IPS-11a (cell line): ENCODE data around the gene SFXN1.

Experiments used
- H3K4me3 ChIP-seq: one replicate; pipeline ENCODE4 v1.5.1; 2013; ENCODE audit warnings: low read depth, low read length, control low read depth

Gene SFXN1

DNA sequence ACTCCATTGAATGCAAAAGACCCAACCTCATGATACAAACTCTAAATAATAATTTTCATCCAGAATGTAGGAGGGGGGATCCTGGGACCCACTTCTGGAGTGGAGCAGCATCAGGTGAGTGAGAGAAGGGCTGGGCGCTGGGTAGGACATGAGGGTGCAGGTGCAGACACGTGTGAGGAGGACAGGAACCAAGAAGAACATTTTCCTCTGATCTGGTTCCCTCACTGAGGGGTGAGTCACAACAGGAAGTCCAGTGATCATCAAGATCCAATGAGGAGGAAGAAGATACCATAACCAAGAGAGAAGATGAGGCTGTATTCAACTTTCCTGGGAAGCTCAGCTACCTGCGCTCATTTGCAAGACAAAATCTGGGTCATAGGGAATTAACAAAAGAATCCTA lies 57.4 kb downstream of the SFXN1 start:
- no peak overlapping the region for H3K4me3 ChIP-seq

GRCh38 chr5:175538576-175538975 lies 60.2 kb downstream of the SFXN1 start:
- H3K4me3 ChIP-seq, result no peak overlapping the region

DNA sequence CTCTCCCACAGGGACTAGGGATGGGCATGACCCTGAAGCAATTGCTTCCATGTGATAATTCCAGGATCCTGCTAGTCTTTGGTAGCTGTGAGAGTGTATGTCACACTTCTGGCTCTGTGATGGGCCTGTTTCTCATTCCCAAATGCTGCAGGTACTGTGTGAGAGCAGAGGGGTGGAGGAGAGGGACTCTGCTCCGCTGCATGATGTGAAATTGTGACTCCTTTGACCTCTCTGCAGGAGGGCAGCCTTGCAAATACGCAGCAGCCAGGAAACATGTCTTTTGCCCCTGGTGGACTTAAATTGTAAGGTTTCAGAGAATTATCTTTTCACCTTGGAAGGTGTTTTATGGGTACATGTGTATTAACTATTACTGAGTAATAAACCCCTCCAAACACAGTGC lies 61.6 kb downstream of the SFXN1 start:
- no peak overlapping the region for H3K4me3 ChIP-seq

GRCh38 chr5:175541264-175541663 lies 62.9 kb downstream of the SFXN1 start:
- no peak overlapping the region for H3K4me3 ChIP-seq

- no peak overlapping the region for H3K4me3 ChIP-seq
These were observed 64.0 kb downstream of the SFXN1 start for GRCh38 chr5:175542232-175542965.

DNA sequence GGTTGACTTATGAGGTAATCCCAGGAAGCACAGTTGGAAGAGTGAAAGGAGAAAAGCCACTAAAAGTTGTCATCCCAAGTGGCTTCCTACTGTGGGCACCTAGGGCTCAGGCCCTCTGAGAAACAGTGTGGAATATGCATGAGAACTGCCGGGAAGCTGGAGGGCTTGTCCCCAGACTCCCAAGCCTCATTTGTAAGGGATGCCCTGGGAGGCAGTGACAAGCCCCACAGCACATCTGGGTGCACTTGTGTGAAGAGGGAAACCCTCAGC lies 64.5 kb downstream of the SFXN1 start:
- H3K4me3 ChIP-seq, result no peak overlapping the region

- no peak overlapping the region for H3K4me3 ChIP-seq
These were observed 65.8 kb downstream of the SFXN1 start for GRCh38 chr5:175544108-175544511.

DNA sequence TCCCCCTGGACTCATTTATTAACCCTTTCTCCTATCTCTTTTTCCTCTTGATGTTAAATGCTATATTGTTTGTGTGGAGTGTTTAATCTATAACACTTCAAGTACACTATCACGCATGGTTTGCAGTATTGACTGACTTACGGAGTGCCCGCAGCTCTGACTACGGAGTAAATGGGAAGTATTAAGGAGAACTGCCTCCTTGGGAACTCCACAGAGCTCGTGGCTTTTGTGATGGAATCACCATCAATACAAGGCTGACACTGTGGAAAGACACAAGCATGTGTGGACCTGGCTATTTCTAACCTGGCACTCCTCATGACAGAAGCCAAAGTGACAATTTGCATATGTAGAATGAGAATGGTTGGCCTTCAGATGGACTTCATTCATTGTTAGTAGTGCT lies 66.2 kb downstream of the SFXN1 start:
- H3K4me3 ChIP-seq, result no peak overlapping the region

GRCh38 chr5:175547842-175548241 lies 69.5 kb downstream of the SFXN1 start:
- H3K4me3 ChIP-seq, result no peak overlapping the region

- H3K4me3 ChIP-seq, result no peak overlapping the region
These were observed 70.4 kb downstream of the SFXN1 start for GRCh38 chr5:175548626-175549311.

DNA sequence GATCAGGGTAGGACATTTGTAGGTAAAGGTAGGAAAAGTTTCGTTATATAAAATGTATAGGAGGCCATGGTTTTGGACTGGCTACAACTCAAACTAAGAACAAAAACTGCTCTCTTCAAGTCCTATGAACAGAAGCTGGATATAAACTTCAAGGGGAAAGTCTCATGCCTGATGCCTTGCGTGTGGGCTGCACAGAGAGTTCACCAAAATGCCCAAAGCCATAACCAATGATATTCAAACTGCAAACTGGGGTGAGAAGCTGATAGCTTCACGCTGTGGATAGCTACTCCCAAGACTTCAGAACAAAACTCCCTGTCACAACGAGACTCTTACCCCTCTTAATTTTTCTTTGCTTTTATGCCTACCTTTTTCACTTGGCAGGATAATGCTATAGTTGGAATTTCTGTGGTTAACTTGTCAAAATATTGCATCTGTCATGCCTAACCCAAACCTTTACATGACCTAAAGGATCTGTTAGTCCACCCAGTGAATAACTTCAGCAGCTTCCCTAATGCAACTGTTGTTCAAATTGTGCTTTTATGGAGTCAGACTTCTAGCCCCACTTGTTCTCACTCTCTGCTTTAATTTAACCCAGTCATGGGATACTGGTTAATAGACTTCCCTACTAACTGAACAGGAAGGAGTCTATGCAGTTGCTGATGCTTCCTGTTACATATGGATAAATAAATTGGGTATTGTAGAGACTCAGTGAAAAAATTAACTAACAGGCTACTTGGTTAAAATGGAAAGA lies 71.9 kb downstream of the SFXN1 start:
- no peak overlapping the region for H3K4me3 ChIP-seq

GRCh38 chr5:175551266-175551665 lies 72.9 kb downstream of the SFXN1 start:
- no peak overlapping the region for H3K4me3 ChIP-seq

GRCh38 chr5:175554296-175554695 lies 75.9 kb downstream of the SFXN1 start:
- no peak overlapping the region for H3K4me3 ChIP-seq

DNA sequence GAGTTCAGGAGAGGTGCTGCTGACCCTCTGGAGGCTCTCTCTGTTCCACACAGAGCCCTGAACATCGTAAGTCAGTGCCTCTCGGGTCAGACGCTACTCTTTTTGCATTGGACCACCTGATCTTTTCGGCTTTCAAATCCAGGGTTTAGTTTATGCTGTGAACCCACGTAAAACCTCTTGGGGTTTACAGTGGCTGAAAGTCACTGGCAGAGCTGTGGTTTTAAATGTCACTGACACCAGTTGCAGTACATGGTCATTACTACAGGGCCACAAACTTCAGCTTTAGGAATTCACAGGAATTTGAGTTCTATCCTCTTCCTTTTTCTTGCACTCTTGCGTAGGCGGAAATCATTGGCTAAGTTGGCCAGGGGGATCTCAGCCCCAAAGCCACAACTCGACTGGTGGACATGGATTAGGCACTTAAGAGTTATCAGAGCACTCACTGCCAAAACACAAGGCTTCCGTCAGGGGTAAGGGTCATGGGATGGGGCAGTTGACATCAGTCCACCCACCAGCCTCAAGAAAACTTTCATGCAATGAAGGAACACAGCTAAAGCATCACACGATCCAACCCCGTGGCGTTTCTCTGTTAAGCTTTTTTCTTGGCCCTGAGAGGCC lies 76.9 kb downstream of the SFXN1 start:
- H3K4me3 ChIP-seq, result no peak overlapping the region

DNA sequence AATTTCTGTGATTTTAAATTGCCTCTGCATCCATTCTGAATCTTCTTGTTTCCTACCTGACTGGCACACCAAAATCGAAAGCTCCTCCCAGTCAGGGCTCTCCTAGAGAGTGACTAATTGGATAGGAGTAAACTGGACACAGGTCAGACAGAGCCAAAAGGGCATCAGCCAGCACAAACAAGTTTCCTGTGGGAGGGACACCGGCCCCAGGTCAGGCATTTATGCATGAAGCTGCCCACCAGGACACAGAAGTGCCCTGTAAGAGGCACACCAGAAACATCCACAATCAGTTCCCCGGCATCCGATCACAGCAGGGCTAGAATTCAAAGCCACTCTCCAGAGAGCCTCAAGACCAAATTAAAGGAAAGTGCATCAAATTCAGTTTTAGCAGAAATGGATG lies 78.4 kb downstream of the SFXN1 start:
- H3K4me3 ChIP-seq, result no peak overlapping the region

GRCh38 chr5:175557778-175558177 lies 79.4 kb downstream of the SFXN1 start:
- no peak overlapping the region for H3K4me3 ChIP-seq

- H3K4me3 ChIP-seq, result no peak overlapping the region
These were observed 80.6 kb downstream of the SFXN1 start for GRCh38 chr5:175558801-175559480.

GRCh38 chr5:175560011-175560410 lies 81.7 kb downstream of the SFXN1 start:
- H3K4me3 ChIP-seq, result no peak overlapping the region

GRCh38 chr5:175561085-175561484 lies 82.7 kb downstream of the SFXN1 start:
- no peak overlapping the region for H3K4me3 ChIP-seq

DNA sequence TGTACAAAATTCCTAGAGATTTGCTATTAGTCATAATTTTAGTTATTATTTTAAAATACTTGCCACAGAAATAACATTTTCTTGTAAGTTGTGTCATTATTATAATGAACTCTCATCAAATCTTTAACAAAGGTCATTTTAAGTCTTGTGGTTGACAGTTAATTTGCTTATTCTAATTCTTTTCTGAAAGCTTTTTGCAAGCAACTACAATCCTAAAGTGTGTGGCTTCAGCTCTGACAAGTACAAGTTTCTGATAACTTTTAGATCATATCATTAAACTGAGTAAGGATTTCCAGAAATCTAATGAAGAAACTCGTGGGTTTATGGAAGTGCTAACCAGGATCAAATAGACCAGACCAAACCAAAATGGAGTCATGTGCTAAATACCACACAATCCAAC lies 86.4 kb downstream of the SFXN1 start:
- H3K4me3 ChIP-seq, result no peak overlapping the region

DNA sequence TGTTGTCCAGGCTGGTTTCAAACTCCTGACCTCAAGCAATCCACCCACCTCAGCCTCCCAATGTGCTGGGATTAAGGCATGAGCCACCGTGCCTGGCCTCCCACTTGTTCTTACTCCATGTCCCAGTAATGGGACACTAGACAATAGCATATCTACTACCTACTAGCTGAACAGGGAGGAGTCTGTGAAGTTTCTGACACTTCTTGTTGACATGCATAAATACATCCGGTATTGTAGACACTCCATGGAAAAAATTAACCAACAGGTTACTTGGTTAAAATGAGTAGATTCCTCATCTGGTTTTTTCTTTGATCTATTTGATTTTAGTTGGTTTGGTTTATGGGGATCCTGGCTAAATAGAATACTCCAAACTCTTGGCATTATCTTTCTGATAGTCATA lies 88.3 kb downstream of the SFXN1 start:
- no peak overlapping the region for H3K4me3 ChIP-seq
